AG08396 (cell line): ENCODE measurements around the gene MFN1.

Experiments
- DNase-seq: peaks from one replicate; pipeline ENCODE4 v3.0.0; 2012; ENCODE audit warnings: low spot score, mixed read lengths

Gene MFN1

GRCh38 chr3:179348325-179349013, 960 bp downstream of the MFN1 start:
- DNase-seq = no peak

- no peak for DNase-seq
Measured at GRCh38 chr3:179355996-179356395, 8.5 kb downstream of the MFN1 start.

DNA sequence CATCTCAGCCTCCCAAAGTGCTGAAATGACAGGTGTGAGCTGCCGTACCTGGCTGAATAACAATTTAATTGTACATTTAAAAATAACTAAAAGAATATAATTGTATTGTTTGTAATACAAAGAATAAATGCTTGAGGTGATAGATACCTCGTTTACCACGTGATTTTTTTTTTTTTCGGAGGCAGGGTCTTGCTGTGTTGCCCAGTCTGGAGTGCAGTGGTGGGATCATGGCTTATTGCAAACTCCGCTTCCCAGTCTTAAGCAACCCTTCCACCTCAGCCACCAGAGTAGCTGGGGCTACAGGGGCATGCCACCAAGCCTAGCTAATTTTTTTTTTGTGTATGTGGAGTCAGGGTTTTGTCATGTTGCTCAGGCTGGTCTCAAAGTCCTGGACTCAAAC, 15.8 kb downstream of the MFN1 start:
- no peak for DNase-seq

DNA sequence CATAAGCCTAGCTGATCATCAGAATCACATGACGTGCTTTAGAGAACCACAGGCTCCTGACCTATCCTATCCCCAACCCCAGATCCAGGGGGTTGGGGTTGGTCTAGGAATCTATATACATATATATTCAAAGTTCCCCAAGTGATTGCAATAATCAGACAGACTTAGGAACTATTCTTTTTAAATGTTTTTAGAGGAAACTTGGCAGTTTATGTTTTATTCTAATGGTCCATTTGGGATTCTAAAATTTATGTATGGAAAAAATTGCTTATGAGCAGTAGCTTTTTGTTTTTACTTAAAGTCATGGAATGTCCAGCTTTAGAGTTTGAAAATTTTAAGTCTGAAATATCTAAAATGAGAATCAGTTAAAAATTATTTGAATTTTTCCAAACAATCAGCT, 22.1 kb downstream of the MFN1 start:
- no peak for DNase-seq

DNA sequence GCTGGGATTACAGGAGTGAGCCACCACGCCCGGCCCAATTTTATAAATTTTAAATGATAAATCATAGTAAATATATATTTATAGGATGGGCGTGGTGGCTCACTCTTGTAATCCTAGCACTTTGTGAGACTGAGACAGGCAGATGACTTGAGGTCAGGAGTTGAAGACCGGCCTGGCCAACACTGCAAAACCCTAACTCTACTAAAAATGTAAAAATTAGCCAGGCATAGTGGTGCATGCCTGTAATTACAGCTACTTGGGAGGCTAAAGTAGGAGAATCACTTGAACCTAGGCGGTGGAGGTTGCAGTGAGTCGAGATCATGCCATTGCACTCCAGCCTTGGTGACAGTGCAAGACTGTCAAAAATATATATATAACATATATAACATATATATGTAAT, 26.4 kb downstream of the MFN1 start:
- DNase-seq = no peak

DNA sequence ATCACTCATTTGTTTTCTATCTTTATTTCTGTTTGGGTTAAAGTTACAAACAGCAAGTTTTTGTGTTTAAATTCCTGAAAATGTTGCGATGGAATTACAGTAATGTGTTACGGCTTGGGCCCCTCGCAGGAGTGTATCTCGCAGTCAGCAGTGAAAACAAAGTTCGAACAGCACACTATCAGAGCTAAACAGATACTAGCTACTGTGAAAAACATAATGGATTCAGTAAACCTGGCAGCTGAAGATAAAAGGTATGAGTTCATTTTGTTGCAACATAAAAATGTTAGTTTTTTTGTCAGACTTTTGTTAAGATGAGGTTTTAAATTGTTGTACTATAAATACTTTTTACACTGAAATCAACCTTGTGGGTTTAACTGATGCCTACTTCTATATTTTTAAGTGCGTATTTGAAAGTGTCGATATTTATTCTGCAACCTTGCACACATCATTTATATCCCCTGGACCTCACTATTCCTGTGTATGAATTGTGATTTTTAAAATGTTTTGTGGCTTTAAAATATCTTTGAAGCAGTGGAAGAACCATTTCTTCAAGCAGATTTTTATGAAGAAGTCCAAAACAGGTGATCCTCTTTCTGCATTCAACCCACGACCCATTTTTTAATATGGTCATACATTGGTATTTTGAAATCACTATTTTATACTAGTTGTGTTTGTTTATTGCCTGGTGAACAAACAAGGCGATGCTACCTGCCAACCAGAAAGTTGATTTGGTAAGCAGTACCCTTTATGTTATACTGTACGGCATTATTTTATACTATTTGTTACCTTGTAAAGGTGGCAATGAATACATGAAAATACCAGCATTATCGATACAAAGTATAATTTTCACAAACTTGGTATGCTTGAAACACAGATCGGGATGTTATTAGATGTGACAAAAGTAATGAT, 27.8 kb downstream of the MFN1 start:
- DNase-seq = no peak

DNA sequence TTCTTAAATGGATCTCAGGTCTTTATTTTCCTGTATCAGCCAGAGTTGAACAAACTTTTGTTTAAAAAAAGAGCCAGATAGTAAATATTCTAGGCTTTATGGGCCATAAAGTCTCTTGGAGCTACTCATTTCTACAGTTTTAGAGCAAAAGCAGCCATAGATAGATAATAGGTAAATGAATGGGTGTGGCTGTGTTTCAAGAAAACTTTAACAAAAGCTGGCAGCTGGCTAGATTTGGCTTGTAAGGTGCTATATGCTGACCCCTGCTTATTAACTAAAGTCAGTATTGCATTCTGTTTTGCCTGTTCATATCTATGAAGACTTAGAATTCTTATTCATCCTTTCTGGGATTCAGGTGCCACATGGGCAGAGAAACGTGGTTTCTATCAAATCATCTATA, 29.0 kb downstream of the MFN1 start:
- no peak for DNase-seq

DNA sequence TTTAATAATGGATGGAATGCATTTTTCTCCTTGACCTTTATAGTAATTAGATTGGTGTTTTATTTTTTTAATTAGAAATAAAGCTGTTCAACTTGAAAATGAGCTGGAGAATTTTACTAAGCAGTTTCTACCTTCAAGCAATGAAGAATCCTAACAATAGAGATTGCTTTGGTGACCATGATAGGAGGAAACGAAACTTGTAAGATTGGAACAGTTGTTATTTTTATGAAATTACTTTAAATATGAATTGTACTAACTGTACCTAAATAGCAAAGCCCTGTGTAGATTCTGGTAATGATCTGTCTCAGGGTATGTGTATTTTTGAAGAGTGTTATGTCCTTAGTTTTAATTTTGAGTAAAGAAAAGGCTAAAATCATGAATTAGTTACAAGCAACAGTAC, 44.4 kb downstream of the MFN1 start:
- DNase-seq = no peak

DNA sequence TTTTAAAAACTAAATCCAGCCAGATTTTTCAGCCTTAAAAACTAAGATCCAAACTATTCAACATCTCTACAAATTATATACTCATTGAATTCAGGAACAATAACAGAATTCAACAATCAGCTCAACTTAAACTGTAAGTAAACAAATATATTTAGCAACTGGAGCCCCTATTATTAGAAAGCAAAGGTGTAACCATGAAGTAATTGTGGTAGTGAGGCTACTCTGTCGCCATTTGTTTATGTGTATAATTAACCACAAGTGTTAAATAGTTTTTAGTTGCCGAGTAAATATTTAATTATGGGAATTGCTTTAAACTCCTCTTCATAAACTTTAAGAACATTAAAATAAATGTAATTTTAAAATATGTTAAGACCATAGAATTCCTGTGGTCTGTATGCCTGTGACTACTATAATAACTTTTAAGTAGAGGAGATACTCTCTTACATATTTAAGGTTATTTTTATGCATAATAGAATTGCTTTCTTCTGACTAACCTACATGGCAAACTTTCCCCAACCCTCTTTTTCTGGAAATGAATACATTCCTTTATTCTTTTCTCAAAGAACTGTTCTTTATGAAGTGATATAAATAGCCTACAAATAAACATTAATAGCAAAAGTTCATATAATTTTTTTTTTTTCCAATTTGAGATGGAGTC, 51.2 kb downstream of the MFN1 start:
- DNase-seq = peak; percentile 15

DNA sequence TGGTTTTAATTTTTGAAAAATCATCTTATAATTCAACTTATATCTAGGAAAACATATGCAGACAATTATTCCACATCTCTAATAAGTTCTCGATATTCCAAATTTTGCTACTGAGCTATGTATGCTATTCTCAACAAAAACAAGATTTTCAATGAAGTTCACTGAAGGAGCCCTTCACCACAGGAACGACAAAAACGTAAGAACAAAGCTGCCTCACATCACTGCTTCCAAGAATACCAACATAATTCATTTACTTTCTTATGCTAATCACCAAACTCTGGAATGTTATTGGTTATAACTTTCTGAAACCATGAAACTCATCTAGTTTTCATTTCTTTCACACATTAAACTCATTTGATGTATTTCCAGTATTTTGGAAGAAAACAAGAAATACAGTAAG, 54.1 kb downstream of the MFN1 start:
- no peak for DNase-seq

- DNase-seq = no peak
Measured at GRCh38 chr3:179402963-179403362, 55.5 kb downstream of the MFN1 start.

GRCh38 chr3:179404307-179404706, 56.8 kb downstream of the MFN1 start:
- DNase-seq = no peak

DNA sequence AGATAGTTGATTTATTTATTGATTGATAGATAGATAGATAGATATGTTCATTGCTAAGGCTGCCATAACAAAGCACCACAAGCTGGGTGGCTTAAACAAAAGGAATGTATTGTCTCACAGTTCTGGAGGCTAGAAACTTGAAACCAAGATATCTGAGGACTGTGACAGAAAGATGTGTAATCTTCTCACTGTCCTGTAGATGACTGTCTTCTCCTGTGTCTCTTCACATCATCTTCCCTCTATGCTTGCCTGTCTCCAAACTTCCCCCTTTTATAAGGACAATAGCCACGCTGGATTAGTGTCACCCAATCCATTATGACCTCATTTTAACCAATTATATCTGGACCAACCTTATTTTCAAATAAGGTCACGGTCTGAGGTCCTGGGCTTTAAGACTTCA, 62.8 kb downstream of the MFN1 start:
- no peak for DNase-seq

DNA sequence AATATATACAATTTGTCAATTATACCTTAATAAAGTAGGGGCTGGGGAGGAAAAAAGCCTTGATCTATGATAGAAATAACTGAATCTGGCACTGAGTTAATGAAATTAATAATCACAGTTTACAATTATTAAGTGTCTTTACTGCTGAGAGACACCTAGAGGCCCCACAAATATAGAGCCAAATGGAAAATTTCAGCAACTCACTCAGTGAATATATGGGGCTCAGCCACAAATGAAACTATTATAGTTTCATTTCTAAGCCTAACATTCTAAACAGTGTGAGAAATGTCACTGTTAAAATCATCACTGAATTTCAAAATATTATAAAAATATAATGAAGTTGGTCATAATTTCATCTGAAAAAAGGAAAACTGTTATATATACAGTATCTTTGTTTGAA, 63.5 kb downstream of the MFN1 start:
- DNase-seq = no peak

DNA sequence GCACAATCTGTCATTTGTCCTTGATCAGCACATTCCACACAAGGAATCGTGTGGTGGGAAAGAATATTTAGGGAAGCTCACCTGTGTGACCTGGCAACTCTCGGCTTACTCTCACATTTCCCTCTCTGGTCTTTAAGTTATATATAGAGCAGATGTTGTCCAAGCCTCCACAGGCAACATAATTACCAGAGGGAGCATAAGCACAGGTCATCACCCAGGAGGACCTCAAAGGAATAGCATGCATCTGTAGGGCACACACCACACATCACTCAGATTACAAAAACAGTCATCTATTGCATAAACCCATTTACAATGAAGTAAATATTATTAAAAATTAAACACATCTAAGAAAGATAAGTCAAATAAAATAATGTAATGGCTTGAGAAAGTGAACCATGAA, 67.3 kb downstream of the MFN1 start:
- DNase-seq = no peak

DNA sequence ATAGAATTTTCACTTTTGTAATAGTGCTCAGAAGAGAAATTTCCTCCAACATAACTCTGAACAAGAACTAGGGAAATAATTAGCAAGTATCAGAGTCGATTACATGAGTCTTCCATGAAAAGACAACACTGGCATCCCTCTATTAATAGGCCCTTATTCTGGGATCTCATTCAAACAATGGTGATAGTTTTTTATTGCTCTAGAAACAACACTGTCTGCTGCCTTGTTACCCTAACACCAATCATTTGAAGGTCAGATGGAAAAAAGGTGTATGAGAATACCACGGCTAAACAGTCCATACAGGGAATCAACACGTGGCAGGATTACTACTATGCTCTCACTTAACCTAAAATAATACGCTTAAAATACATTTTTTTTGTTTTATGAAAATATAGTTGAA, 67.9 kb downstream of the MFN1 start:
- no peak for DNase-seq

DNA sequence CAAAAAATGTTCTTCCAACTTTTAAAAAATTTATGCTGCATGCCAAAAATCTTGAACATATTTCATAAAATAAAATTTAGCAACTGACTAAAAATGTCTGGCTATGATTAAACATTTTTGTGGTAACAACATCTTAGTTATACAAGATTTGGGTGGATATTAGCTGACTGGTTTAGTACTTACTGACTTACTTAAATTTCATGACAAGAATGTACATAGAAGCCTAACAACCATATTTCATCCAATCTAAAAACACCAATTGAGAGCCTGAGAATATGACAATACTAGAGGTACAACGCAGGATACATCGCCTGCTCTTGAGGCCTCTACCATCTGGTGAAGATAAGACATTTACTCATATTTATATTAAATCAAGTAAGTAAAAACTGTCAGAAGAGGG, 69.2 kb downstream of the MFN1 start:
- no peak for DNase-seq

DNA sequence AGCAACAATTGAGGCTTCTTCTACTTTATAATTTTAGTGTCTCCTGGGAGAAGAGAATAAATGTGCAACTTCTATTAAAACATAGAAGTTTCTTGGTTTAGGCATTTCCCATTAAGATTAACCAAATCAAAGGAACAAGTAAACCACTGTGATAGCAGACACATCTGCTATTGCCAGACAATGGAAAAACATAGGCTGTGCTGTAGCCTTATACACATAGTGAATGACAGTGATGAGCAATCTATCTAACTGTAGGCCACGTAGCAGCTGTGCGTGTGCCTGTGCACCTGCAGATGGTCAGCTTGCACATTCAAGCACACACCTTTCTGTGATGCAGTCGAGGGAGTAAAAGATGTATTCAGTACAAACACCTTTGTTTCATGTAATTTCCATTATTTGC, 71.1 kb downstream of the MFN1 start:
- no peak for DNase-seq

- DNase-seq = peak; percentile 31
Measured at GRCh38 chr3:179421500-179421899, 74.0 kb downstream of the MFN1 start.

- no peak for DNase-seq
Measured at GRCh38 chr3:179425075-179425474, 77.6 kb downstream of the MFN1 start.

GRCh38 chr3:179428876-179429548, 81.5 kb downstream of the MFN1 start:
- no peak for DNase-seq

- DNase-seq = no peak
Measured at GRCh38 chr3:179430277-179430870, 82.9 kb downstream of the MFN1 start.
